A673 (cell line): ENCODE measurements around the gene BTRC.

Source experiments
- CTCF ChIP-seq: fragments of 300-800, 200-600 bp; sonication (generic); conservative IDR thresholded peaks from 2 replicates; pipeline ENCODE4 v1.5.1; 2017; ENCODE audit warnings: low read depth, mild to moderate bottlenecking, antibody characterized with exemption, low read length, moderate library complexity, mixed read lengths
- EZH2 ChIP-seq: fragments of 200-600 bp; sonication (generic); IDR thresholded peaks from 2 replicates; pipeline ENCODE4 v1.6.1; 2017; ENCODE audit warnings: borderline replicate concordance, low read depth, mild to moderate bottlenecking, mixed read lengths, antibody characterized with exemption, low read length; ENCODE audit not compliant: poor library complexity, severe bottlenecking

GRCh38 chr10:101493782-101494281 lies 139.9 kb downstream of the BTRC start:
- TF ChIP-seq CTCF = no peak
- no peak for TF ChIP-seq EZH2
